Measurements from ENCODE around the gene KCNA5.

KCNA5 gene

DNA sequence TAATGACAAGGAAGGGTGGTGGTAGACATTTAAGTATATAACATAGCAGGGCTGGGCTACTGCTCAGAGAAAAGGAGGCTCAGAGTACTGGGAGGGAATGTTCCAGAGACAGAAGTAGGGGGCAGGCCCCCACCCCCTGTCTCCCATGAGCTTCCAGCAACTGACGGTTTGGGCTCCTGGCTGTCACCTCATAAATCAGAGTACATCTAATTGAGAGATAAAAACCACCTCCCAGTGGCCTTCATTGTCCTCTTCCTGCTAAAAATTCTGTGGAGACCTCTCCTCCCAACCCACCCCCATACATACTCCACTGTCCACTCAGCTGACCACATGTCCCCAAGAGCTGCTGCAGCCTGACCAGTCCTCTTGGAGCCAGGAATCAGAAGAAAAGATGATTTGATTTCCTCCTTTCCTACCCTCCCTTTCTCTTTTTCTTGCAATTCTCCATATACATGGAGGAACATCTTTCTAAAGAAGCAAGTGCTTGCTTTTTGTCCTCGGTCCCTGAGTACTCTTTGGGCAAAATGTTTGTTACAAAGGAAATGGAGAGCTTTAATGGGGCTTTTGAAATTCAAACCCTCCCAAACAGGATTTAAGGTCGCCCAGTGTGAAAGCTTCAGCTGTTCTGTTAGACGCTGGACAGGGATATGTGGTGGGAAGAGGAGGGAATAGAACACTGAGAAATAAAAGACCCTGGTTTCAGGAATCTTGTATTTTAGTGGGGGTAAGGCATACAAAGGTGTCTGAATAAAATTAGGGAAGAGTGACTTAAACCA lies 16.4 kb upstream of the KCNA5 start:
- FAIRE-seq, result no peak
- no peak for TF ChIP-seq CTCF (IDR thresholded peaks at IDR 0.05; ENCODE audit: insufficient read depth, missing control alignments)
- DNase-seq (ENCODE audit: insufficient read length, low spot score), result no peak

GRCh38 chr12:5030066-5030465 lies 13.6 kb upstream of the KCNA5 start:
- no peak for TF ChIP-seq CTCF (IDR thresholded peaks at IDR 0.05; ENCODE audit: insufficient read depth, missing control alignments)
- DNase-seq (ENCODE audit: insufficient read length, low spot score) (no peak), FAIRE-seq (no peak)

DNA sequence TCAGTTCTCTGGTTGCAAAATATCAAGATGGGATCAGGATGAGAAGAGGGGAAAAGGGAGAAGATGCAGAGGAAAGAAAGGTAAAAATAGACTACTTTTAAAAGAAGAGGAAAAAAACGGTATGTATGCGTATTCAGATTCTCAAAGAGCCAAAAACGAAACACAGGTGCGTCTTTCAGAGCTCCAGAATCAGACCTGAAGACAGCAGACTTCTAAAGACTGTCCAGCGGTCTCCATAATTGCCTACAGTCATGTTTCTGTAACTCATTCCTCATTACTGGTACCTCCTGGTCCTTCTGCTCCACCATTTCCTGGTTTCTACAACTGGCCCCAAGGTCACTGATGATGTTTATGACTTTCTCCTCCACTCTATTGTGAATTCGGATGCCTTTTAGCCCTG lies 12.4 kb upstream of the KCNA5 start:
- no peak for FAIRE-seq
- no peak for TF ChIP-seq CTCF (IDR thresholded peaks at IDR 0.05; ENCODE audit: insufficient read depth, missing control alignments)
- no peak for DNase-seq (ENCODE audit: insufficient read length, low spot score)

GRCh38 chr12:5031958-5032357 lies 11.7 kb upstream of the KCNA5 start:
- no peak for TF ChIP-seq CTCF (IDR thresholded peaks at IDR 0.05; ENCODE audit: insufficient read depth, missing control alignments)
- DNase-seq (ENCODE audit: insufficient read length, low spot score), result no peak
- FAIRE-seq, result no peak

DNA sequence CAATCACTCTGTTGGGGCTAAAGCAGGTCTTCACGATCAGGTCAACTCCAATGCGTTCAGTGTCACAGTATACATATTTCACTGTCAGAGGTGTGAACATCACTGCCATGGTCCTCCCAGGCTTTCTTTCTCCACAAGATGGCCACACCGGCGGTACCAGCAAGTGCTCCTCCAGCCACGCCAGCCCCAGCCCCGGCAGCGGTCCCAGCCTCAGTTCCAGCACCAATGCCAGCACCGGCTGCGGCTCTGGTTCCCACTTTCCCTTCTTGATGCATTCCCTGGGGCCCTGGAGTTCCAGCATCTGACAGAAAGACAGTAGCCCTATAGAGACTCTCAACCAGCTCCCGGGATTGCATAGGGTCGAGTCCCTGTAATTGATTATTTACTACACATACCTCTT lies 10.9 kb upstream of the KCNA5 start:
- no peak for DNase-seq (ENCODE audit: insufficient read length, low spot score)
- no peak for FAIRE-seq
- TF ChIP-seq CTCF (IDR thresholded peaks at IDR 0.05; ENCODE audit: insufficient read depth, missing control alignments), result no peak

DNA sequence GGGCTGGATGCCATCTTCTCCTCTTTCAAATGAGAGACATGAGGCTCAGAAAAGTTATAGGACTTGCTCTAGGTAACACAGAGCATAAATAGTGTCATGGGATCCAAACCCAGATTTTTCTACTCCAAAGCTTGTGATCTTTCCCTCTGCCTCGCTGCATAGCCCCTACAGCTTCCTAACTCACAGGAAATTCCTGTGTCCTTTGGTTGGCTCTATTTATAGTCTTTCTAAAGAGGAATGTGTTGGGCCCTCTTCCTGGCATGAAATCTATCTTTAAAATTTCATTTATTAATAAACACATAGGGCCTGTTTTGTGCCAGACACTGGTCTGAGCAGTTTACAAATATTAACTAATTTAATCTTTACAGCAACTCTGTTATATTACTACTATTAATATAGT lies 9.8 kb upstream of the KCNA5 start:
- no peak for FAIRE-seq
- TF ChIP-seq CTCF (IDR thresholded peaks at IDR 0.05; ENCODE audit: insufficient read depth, missing control alignments), result no peak
- no peak for DNase-seq (ENCODE audit: insufficient read length, low spot score)

DNA sequence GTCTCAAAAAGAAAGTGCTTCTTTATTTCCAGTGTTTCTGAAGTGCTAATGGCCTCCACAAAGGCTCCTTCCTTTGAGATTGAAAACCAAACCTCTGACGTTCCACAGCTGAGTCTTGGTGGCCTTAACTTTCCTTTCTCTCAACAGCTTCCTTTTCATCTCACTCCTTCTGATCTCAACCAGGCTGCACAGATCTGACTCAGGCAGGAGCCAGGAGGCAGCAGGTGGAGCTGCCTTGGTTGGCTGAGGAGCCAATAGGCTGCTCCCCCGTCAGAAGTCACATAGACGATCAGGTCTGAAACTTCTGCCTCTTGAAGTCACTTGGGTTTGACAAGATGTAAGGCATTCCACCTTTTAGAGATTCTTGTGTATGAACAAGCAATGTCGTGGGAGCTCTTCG lies 9.1 kb upstream of the KCNA5 start:
- no peak for FAIRE-seq
- no peak for TF ChIP-seq CTCF (IDR thresholded peaks at IDR 0.05; ENCODE audit: insufficient read depth, missing control alignments)
- DNase-seq (ENCODE audit: insufficient read length, low spot score), result no peak
